ENCODE measurements around the gene TAS2R39.
"Not testable (repeated sequence)": the region's sequence is repeated elsewhere in the genome, so short reads cannot be mapped to it uniquely, and the experiment has no call there.

The TAS2R39 gene

GRCh38 chr7:143150696-143151095 lies 32.5 kb upstream of the TAS2R39 start:
- not testable (repeated sequence) for H3K4ac ChIP-seq (ENCODE audit: low read length); H3K27me3 ChIP-seq (ENCODE audit: control insufficient read depth in 3 of 3, insufficient read depth in 3 of 3, low read depth in 1 of 3, low read length in 3 of 3); H2BK12ac ChIP-seq (ENCODE audit: low read length); DNase-seq (ENCODE audit: low spot score); H4K91ac ChIP-seq (ENCODE audit: low read depth, low read length, poor library complexity); H3K23ac ChIP-seq (ENCODE audit: low read depth, low read length, poor library complexity); H3K36me3 ChIP-seq (replicated peaks in 1 of 2; ENCODE audit: control insufficient read depth in 2 of 2, insufficient read depth in 2 of 2, low read length in 2 of 2); H3K27ac ChIP-seq (replicated peaks; ENCODE audit: low read length); H3K18ac ChIP-seq (ENCODE audit: low read length); H3K14ac ChIP-seq (ENCODE audit: low read length); H3K4me2 ChIP-seq (ENCODE audit: insufficient read depth, low read length, poor library complexity, severe bottlenecking); H3K9me3 ChIP-seq (replicated peaks in 1 of 2; ENCODE audit: control insufficient read depth in 2 of 2, insufficient read depth in 1 of 2, low read depth in 1 of 2, low read length in 2 of 2); H3K9ac ChIP-seq (ENCODE audit: low read depth, low read length, poor library complexity); H2AFZ ChIP-seq (ENCODE audit: low read length); H3K4me3 ChIP-seq (ENCODE audit: low read length in 2 of 2); H2AK5ac ChIP-seq (ENCODE audit: low read depth, low read length); H3K4me1 ChIP-seq (ENCODE audit: control insufficient read depth in 2 of 2, insufficient read depth in 1 of 2, low read depth in 1 of 2, low read length in 2 of 2); H3K79me1 ChIP-seq (ENCODE audit: low read depth, low read length); H2BK15ac ChIP-seq (ENCODE audit: low read length); H2BK120ac ChIP-seq (ENCODE audit: low read depth, low read length); H2BK5ac ChIP-seq (ENCODE audit: low read length); H4K8ac ChIP-seq (ENCODE audit: low read depth, low read length)
- WGBS, 2 donors (ENCODE audit: extremely low coverage in 2 of 2, insufficient read length in 2 of 2, insufficient replicate concordance in 1 of 2), result no CpG with 5 or more reads among the region's 6 CpGs

GRCh38 chr7:143158617-143159016 lies 24.6 kb upstream of the TAS2R39 start:
- not testable (repeated sequence) for H3K9me3 ChIP-seq (replicated peaks in 1 of 2; ENCODE audit: control insufficient read depth in 2 of 2, insufficient read depth in 1 of 2, low read depth in 1 of 2, low read length in 2 of 2); H4K91ac ChIP-seq (ENCODE audit: low read depth, low read length, poor library complexity); H3K9ac ChIP-seq (ENCODE audit: low read depth, low read length, poor library complexity); H3K18ac ChIP-seq (ENCODE audit: low read length); H3K4me2 ChIP-seq (ENCODE audit: insufficient read depth, low read length, poor library complexity, severe bottlenecking); H3K27ac ChIP-seq (replicated peaks; ENCODE audit: low read length); H2BK15ac ChIP-seq (ENCODE audit: low read length); H2BK5ac ChIP-seq (ENCODE audit: low read length); H3K4ac ChIP-seq (ENCODE audit: low read length); DNase-seq (ENCODE audit: low spot score); H2AK5ac ChIP-seq (ENCODE audit: low read depth, low read length); H3K27me3 ChIP-seq (ENCODE audit: control insufficient read depth in 3 of 3, insufficient read depth in 3 of 3, low read depth in 1 of 3, low read length in 3 of 3); H3K36me3 ChIP-seq (replicated peaks in 1 of 2; ENCODE audit: control insufficient read depth in 2 of 2, insufficient read depth in 2 of 2, low read length in 2 of 2); H2AFZ ChIP-seq (ENCODE audit: low read length); H3K23ac ChIP-seq (ENCODE audit: low read depth, low read length, poor library complexity); H4K8ac ChIP-seq (ENCODE audit: low read depth, low read length); H2BK12ac ChIP-seq (ENCODE audit: low read length); H3K79me1 ChIP-seq (ENCODE audit: low read depth, low read length); H2BK120ac ChIP-seq (ENCODE audit: low read depth, low read length); H3K4me3 ChIP-seq (ENCODE audit: low read length in 2 of 2); H3K14ac ChIP-seq (ENCODE audit: low read length); H3K4me1 ChIP-seq (ENCODE audit: control insufficient read depth in 2 of 2, insufficient read depth in 1 of 2, low read depth in 1 of 2, low read length in 2 of 2)
- WGBS, 2 donors (ENCODE audit: extremely low coverage in 2 of 2, insufficient read length in 2 of 2, insufficient replicate concordance in 1 of 2), result no CpG with 5 or more reads among the region's 3 CpGs

GRCh38 chr7:143171697-143172096 lies 11.5 kb upstream of the TAS2R39 start:
- no peak overlapping the region for H3K4ac ChIP-seq (ENCODE audit: low read length)
- no peak overlapping the region for H2BK120ac ChIP-seq (ENCODE audit: low read depth, low read length)
- H3K4me1 ChIP-seq (ENCODE audit: control insufficient read depth in 2 of 2, insufficient read depth in 1 of 2, low read depth in 1 of 2, low read length in 2 of 2), result no peaks in the 10 kb centered on the region
- no peak overlapping the region for H2BK12ac ChIP-seq (ENCODE audit: low read length)
- H3K9ac ChIP-seq (ENCODE audit: low read depth, low read length, poor library complexity), result no peak overlapping the region
- no peak overlapping the region for H3K18ac ChIP-seq (ENCODE audit: low read length)
- no peaks in the 10 kb centered on the region for H3K36me3 ChIP-seq (replicated peaks in 1 of 2; ENCODE audit: control insufficient read depth in 2 of 2, insufficient read depth in 2 of 2, low read length in 2 of 2)
- no peak for DNase-seq (ENCODE audit: low spot score)
- H2AK5ac ChIP-seq (ENCODE audit: low read depth, low read length), result no peak overlapping the region
- H3K27ac ChIP-seq (replicated peaks; ENCODE audit: low read length), result no peak overlapping the region
- no peak overlapping the region for H3K14ac ChIP-seq (ENCODE audit: low read length)
- no peaks in the 10 kb centered on the region for H3K27me3 ChIP-seq (ENCODE audit: control insufficient read depth in 3 of 3, insufficient read depth in 3 of 3, low read depth in 1 of 3, low read length in 3 of 3)
- H4K8ac ChIP-seq (ENCODE audit: low read depth, low read length), result no peak overlapping the region
- no peak overlapping the region for H2AFZ ChIP-seq (ENCODE audit: low read length)
- no peak overlapping the region for H3K23ac ChIP-seq (ENCODE audit: low read depth, low read length, poor library complexity)
- no peak overlapping the region for H2BK5ac ChIP-seq (ENCODE audit: low read length)
- no peaks in the 10 kb centered on the region for H3K79me1 ChIP-seq (ENCODE audit: low read depth, low read length)
- no peak overlapping the region for H3K4me3 ChIP-seq (ENCODE audit: low read length in 2 of 2)
- no peak overlapping the region for H4K91ac ChIP-seq (ENCODE audit: low read depth, low read length, poor library complexity)
- H3K4me2 ChIP-seq (ENCODE audit: insufficient read depth, low read length, poor library complexity, severe bottlenecking), result no peak overlapping the region
- H3K9me3 ChIP-seq (replicated peaks in 1 of 2; ENCODE audit: control insufficient read depth in 2 of 2, insufficient read depth in 1 of 2, low read depth in 1 of 2, low read length in 2 of 2), result no peaks in the 10 kb centered on the region
- H2BK15ac ChIP-seq (ENCODE audit: low read length), result no peak overlapping the region

- no peak overlapping the region for H3K27ac ChIP-seq (replicated peaks; ENCODE audit: low read length)
- H2AK5ac ChIP-seq (ENCODE audit: low read depth, low read length), result no peak overlapping the region
- H3K27me3 ChIP-seq (ENCODE audit: control insufficient read depth in 3 of 3, insufficient read depth in 3 of 3, low read depth in 1 of 3, low read length in 3 of 3), result no peaks in the 10 kb centered on the region
- no peak overlapping the region for H3K18ac ChIP-seq (ENCODE audit: low read length)
- no peaks in the 10 kb centered on the region for H3K4me1 ChIP-seq (ENCODE audit: control insufficient read depth in 2 of 2, insufficient read depth in 1 of 2, low read depth in 1 of 2, low read length in 2 of 2)
- H2AFZ ChIP-seq (ENCODE audit: low read length), result no peak overlapping the region
- H3K4me3 ChIP-seq (ENCODE audit: low read length in 2 of 2), result no peak overlapping the region
- no peak overlapping the region for H4K91ac ChIP-seq (ENCODE audit: low read depth, low read length, poor library complexity)
- H3K79me1 ChIP-seq (ENCODE audit: low read depth, low read length), result no peaks in the 10 kb centered on the region
- no peak overlapping the region for H2BK120ac ChIP-seq (ENCODE audit: low read depth, low read length)
- DNase-seq (ENCODE audit: low spot score), result no peak
- H4K8ac ChIP-seq (ENCODE audit: low read depth, low read length), result no peak overlapping the region
- WGBS, 2 donors (ENCODE audit: extremely low coverage in 2 of 2, insufficient read length in 2 of 2, insufficient replicate concordance in 1 of 2), result no CpG with 5 or more reads among the region's 4 CpGs
- no peak overlapping the region for H3K14ac ChIP-seq (ENCODE audit: low read length)
- no peak overlapping the region for H3K4ac ChIP-seq (ENCODE audit: low read length)
- H3K36me3 ChIP-seq (replicated peaks in 1 of 2; ENCODE audit: control insufficient read depth in 2 of 2, insufficient read depth in 2 of 2, low read length in 2 of 2), result no peaks in the 10 kb centered on the region
- no peak overlapping the region for H2BK15ac ChIP-seq (ENCODE audit: low read length)
- H2BK12ac ChIP-seq (ENCODE audit: low read length), result no peak overlapping the region
- H3K9me3 ChIP-seq (replicated peaks in 1 of 2; ENCODE audit: control insufficient read depth in 2 of 2, insufficient read depth in 1 of 2, low read depth in 1 of 2, low read length in 2 of 2), result no peaks in the 10 kb centered on the region
- no peak overlapping the region for H2BK5ac ChIP-seq (ENCODE audit: low read length)
- H3K23ac ChIP-seq (ENCODE audit: low read depth, low read length, poor library complexity), result no peak overlapping the region
- H3K4me2 ChIP-seq (ENCODE audit: insufficient read depth, low read length, poor library complexity, severe bottlenecking), result no peak overlapping the region
- no peak overlapping the region for H3K9ac ChIP-seq (ENCODE audit: low read depth, low read length, poor library complexity)
These were observed 10.9 kb upstream of the TAS2R39 start for GRCh38 chr7:143172354-143172753.

Data from neuronal stem cell (in vitro differentiated cells).